ENCODE data around the gene P2RX6.

DNA sequence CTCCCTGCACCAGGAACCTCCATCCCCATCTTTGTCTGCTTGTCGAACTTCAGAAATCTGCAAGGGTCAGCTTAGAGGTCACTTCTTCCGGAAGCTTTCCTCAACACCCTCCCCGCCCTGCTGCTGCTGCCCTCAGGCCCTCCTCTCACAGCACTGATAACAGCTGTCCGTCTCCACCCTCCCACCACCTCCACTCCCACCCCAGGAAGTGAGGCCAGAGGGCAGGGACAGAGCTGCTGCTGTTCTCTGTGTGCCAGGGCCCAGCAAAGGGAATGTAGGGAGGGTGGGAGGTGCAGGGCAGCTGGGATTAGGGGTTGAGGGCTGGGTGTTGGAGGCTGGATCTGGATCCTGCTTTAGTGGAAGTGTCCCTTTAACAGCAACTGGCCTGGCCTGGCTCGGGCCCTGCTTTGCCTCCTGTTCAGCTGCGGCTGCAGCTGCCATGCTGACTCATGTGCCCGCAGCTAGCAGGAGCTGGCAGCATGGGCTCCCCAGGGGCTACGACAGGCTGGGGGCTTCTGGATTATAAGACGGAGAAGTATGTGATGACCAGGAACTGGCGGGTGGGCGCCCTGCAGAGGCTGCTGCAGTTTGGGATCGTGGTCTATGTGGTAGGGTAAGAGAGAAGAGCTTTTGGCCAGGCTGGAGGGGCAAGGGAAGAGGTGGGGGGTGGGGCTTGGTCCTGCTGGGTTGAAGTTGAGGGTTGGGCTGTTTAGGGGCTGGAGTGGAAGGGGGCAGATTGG is at the start of gene P2RX6:
- TF ChIP-seq CTCF (IDR thresholded peaks at IDR 0.05), result no peak
- no peak for TF ChIP-seq POLR2A (IDR thresholded peaks at IDR 0.05)

Measured in uterus (tissue), 2 donors.